Calu3 (cell line): ENCODE data around the gene SGCD. TPM values are rescaled to one million over a fixed set of nuclear protein-coding genes. Genes with fewer than 3 reads are reported as not detected.

Source experiments
- BruUV-seq: library from RNA; stranded (reverse); fragments of 400-500 nt; replicated peaks from 2 replicates; lab custom pipeline; 2021; lab: Mats Ljungman, UMichigan
- CTCF ChIA-PET: fragments of 300-600 bp; sonication (Branson Sonifier 250); formaldehyde crosslinking; loops from one replicate; lab custom pipeline; 2022; ENCODE audit warnings: antibody characterized with exemption; lab: Charles Lee
- DNase-seq: peaks from one replicate; pipeline ENCODE4 v3.0.0; 2022
- H3K27ac Mint-ChIP-seq: one replicate; pipeline ENCODE4 v1.8.0; 2022; ENCODE audit warnings: mixed read lengths; ENCODE audit not compliant: unreplicated experiment
- H3K27me3 Mint-ChIP-seq: one replicate; pipeline ENCODE4 v1.8.0; 2022; ENCODE audit warnings: mixed read lengths; ENCODE audit not compliant: unreplicated experiment
- H3K36me3 Mint-ChIP-seq: one replicate; pipeline ENCODE4 v1.8.0; 2022; ENCODE audit warnings: mild to moderate bottlenecking, moderate library complexity, mixed read lengths; ENCODE audit not compliant: insufficient read depth, unreplicated experiment
- H3K4me1 Mint-ChIP-seq: one replicate; pipeline ENCODE4 v1.8.0; 2022; ENCODE audit warnings: mild to moderate bottlenecking, low read depth, mixed read lengths; ENCODE audit not compliant: unreplicated experiment
- H3K4me3 Mint-ChIP-seq: one replicate; pipeline ENCODE4 v1.8.0; 2022; ENCODE audit warnings: mild to moderate bottlenecking, low read depth, moderate library complexity, mixed read lengths; ENCODE audit not compliant: unreplicated experiment
- H3K9me3 Mint-ChIP-seq: one replicate; pipeline ENCODE4 v1.8.0; 2022; ENCODE audit warnings: low read depth, mixed read lengths; ENCODE audit not compliant: unreplicated experiment
- CTCF ChIP-seq: fragments of 200-600 bp; IDR thresholded peaks from one replicate; pipeline ENCODE4 v1.8.0; 2022; ENCODE audit warnings: antibody characterized with exemption; ENCODE audit not compliant: unreplicated experiment
- intact Hi-C: fragments of 100-400 bp; cut with micrococcal nuclease; formaldehyde crosslinking; loops from one replicate; pipeline ENCODE4 v1.10.0; 2022; ENCODE audit not compliant: unreplicated experiment
- total RNA-seq: library from RNA; stranded (reverse); gene quantifications from 2 replicates; pipeline ENCODE4 v1.2.3, GENCODE V29; 2022

SGCD gene
- total RNA-seq, 1 experiment from 2014 or later: not detected

- Mint-ChIP-seq H3K27me3 (no peaks in the 10 kb centered on the region), H3K9me3 (no peaks in the 10 kb centered on the region), H3K27ac (no peak overlapping the region), H3K4me3 (no peak overlapping the region), H3K36me3 (no peaks in the 10 kb centered on the region), H3K4me1 (no peaks in the 10 kb centered on the region)
- BruUV-seq: no TSS peak
- no peak for DNase-seq
- TF ChIP-seq CTCF: no peak
- CTCF ChIA-PET: no interaction called here
- intact Hi-C loops: no loop called here
Measured at GRCh38 chr5:156474251-156474650, 147.3 kb downstream of the SGCD start.

GRCh38 chr5:156475182-156476157, 148.5 kb downstream of the SGCD start:
- no peak for DNase-seq
- no peaks in the 10 kb centered on the region for H3K9me3 Mint-ChIP-seq
- CTCF ChIA-PET: interaction anchor here (0.5 to 1.0 kb wide), 3 partner anchors 12 to 38 kb away, joined by 3 read pairs; no protein-coding TSS in a partner anchor
- no TSS peak for BruUV-seq
- no peak overlapping the region for H3K4me3 Mint-ChIP-seq
- H3K27ac Mint-ChIP-seq: no peak overlapping the region
- intact Hi-C loops: no loop called here
- no peaks in the 10 kb centered on the region for H3K36me3 Mint-ChIP-seq
- no peaks in the 10 kb centered on the region for H3K4me1 Mint-ChIP-seq
- TF ChIP-seq CTCF: no peak
- H3K27me3 Mint-ChIP-seq: no peaks in the 10 kb centered on the region

- Mint-ChIP-seq H3K27me3 (no peaks in the 10 kb centered on the region), H3K27ac (no peak overlapping the region), H3K4me3 (no peak overlapping the region), H3K36me3 (no peaks in the 10 kb centered on the region), H3K4me1 (no peaks in the 10 kb centered on the region), H3K9me3 (no peaks in the 10 kb centered on the region)
- BruUV-seq: no TSS peak
- CTCF ChIA-PET: interaction anchor here (0.5 to 1.0 kb wide), 3 partner anchors 12 to 37 kb away, joined by 3 read pairs; no protein-coding TSS in a partner anchor
- no peak for TF ChIP-seq CTCF
- no peak for DNase-seq
- intact Hi-C loops: no loop called here
Measured at GRCh38 chr5:156476158-156476551, 149.2 kb downstream of the SGCD start.

GRCh38 chr5:156476678-156477077, 149.7 kb downstream of the SGCD start:
- BruUV-seq: no TSS peak
- Mint-ChIP-seq H3K36me3 (no peaks in the 10 kb centered on the region), H3K9me3 (no peaks in the 10 kb centered on the region), H3K27me3 (no peaks in the 10 kb centered on the region), H3K4me1 (no peaks in the 10 kb centered on the region), H3K4me3 (no peak overlapping the region), H3K27ac (no peak overlapping the region)
- TF ChIP-seq CTCF: no peak
- DNase-seq: no peak
- CTCF ChIA-PET: no interaction called here
- intact Hi-C loops: no loop called here
